Effector memory CD8-positive, alpha-beta T cell (primary cell): ENCODE results near the gene MEMO1.

ENCODE experiments used
- ATAC-seq: fragments of 150-1000 bp; cut with Tn5 transposase; replicated peaks from 2 replicates; pipeline ENCODE4 v1.10.0; 2021; ENCODE audit warnings: mild to moderate bottlenecking, moderate library complexity
- DNase-seq, 3 experiments: peaks; one replicate each; pipeline ENCODE4 v3.0.0; 2021
- H3K27ac Mint-ChIP-seq, 2 donors: one replicate each; pipeline ENCODE4 v1.8.0; 2022; ENCODE audit warnings: mild to moderate bottlenecking in 2 of 2, mixed read lengths in 2 of 2, moderate library complexity in 2 of 2
- H3K27me3 Mint-ChIP-seq, 2 donors: one replicate each; pipeline ENCODE4 v1.8.0; 2022; ENCODE audit warnings: mixed read lengths in 2 of 2
- H3K36me3 Mint-ChIP-seq: one replicate; pipeline ENCODE4 v1.8.0; 2022; ENCODE audit warnings: mild to moderate bottlenecking, moderate library complexity, mixed read lengths; ENCODE audit not compliant: insufficient read depth
- H3K4me1 Mint-ChIP-seq, 2 donors: one replicate each; pipeline ENCODE4 v1.8.0; 2022; ENCODE audit warnings: low read depth in 2 of 2, mixed read lengths in 2 of 2
- H3K4me3 Mint-ChIP-seq, 2 donors: one replicate each; pipeline ENCODE4 v1.8.0; 2022; ENCODE audit warnings: mild to moderate bottlenecking in 2 of 2, mixed read lengths in 2 of 2, moderate library complexity in 2 of 2
- H3K9me3 Mint-ChIP-seq, 2 donors: one replicate each; pipeline ENCODE4 v1.8.0; 2022; ENCODE audit warnings: mixed read lengths in 2 of 2

MEMO1 gene

DNA sequence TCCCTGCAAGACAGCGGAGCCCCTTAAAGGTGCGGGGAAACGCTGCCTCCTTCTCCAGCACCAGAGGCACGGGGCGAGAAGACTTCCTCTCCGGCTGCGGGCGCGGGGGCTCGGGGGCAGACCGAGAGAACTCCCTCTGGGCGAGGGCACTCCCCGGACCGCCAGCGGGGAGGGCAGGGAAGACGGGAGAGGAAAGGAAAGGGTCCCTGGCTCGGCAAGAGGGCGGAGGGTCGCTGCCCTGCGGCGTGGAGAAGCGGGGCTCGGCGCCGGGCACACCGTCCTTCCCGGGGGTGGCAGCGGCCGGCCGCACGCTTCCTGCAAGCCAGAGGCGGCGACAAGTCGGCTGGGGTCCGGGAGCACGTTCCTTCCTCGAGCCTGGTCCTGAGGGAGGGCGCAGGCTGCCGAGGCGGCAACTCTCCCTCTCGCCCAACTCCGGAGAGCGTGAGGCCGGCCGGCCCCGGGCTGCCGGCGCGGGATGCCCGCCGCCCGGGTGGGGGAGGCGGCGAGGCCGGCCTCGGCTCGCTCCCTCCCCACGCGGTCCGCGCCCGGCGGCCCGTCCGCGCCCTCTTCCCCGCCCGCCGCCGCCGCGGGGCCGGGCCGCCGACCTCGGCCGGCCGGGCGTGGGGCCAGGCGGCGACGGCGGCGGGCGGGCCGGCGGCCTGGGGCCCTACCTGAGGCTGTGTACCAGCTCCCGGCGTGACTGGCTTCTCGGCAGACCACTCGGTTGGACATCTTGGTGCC is 1.1 kb downstream of the MEMO1 start:
- Mint-ChIP-seq H3K27ac (peak overlapping the region; percentile 91 to 92), H3K36me3 (peaks cover 11% of the 10 kb centered on the region), H3K9me3 (no peaks in the 10 kb centered on the region), H3K4me3 (peak overlapping the region; percentile 93 to 95), H3K27me3 (no peaks in the 10 kb centered on the region), H3K4me1 (peaks cover 36 to 42% of the 10 kb centered on the region in 2 donors)
- DNase-seq: peak; percentile 19 to 23 (median 21)
- ATAC-seq: peak; percentile 6

- H3K9me3 Mint-ChIP-seq: no peaks in the 10 kb centered on the region
- no peak for DNase-seq
- peak overlapping the region; percentile 93 to 95 for H3K4me3 Mint-ChIP-seq
- H3K4me1 Mint-ChIP-seq: peaks cover 38 to 48% of the 10 kb centered on the region in 2 donors
- ATAC-seq: no peak
- no peaks in the 10 kb centered on the region for H3K27me3 Mint-ChIP-seq
- H3K36me3 Mint-ChIP-seq: peaks cover 10% of the 10 kb centered on the region
- H3K27ac Mint-ChIP-seq: peak overlapping the region; percentile 91 to 92
Observed at GRCh38 chr2:32008805-32009515, 1.8 kb downstream of the MEMO1 start.

GRCh38 chr2:32007121-32007391 is 3.8 kb downstream of the MEMO1 start:
- Mint-ChIP-seq H3K36me3 (peaks cover 10% of the 10 kb centered on the region), H3K27me3 (no peaks in the 10 kb centered on the region), H3K4me3 (peak overlapping the region in 1 of 2 donors; percentile 93), H3K27ac (no peak overlapping the region), H3K4me1 (peaks cover 40 to 53% of the 10 kb centered on the region in 2 donors), H3K9me3 (no peaks in the 10 kb centered on the region)
- ATAC-seq: no peak
- DNase-seq: no peak

- ATAC-seq (no peak), DNase-seq (no peak)
- Mint-ChIP-seq H3K27me3 (no peaks in the 10 kb centered on the region), H3K27ac (no peak overlapping the region), H3K4me1 (peaks cover 34 to 50% of the 10 kb centered on the region in 2 donors), H3K4me3 (peak overlapping the region; percentile 0 to 8), H3K36me3 (peaks cover 6% of the 10 kb centered on the region), H3K9me3 (no peaks in the 10 kb centered on the region)
Observed at GRCh38 chr2:32005371-32005976, 5.3 kb downstream of the MEMO1 start.

DNA sequence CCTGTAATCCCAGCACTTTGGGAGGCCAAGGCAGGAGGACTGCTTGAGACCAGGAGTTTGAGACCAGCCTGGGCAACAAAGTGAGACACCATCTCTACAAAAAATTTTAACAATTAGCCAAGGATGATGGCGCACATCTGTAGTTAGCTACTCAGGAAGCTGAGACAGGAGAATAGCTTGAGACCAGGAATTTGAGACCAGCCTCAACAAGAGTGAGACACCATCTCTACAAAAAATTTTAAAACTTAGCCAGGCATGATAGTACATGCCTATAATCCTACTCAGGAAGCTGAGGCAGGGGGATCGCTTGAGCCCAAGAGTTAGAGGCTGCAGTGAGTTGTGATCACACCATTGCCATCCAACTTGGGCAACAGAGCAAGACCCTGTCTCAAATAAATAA is 7.0 kb downstream of the MEMO1 start:
- Mint-ChIP-seq H3K27ac (no peak overlapping the region), H3K4me3 (no peak overlapping the region), H3K9me3 (no peaks in the 10 kb centered on the region), H3K36me3 (peaks cover 9% of the 10 kb centered on the region), H3K4me1 (peaks cover 34 to 54% of the 10 kb centered on the region in 2 donors), H3K27me3 (no peaks in the 10 kb centered on the region)
- no peak for DNase-seq
- ATAC-seq: no peak

GRCh38 chr2:32002406-32002805 is 8.4 kb downstream of the MEMO1 start:
- DNase-seq: no peak
- H3K27me3 Mint-ChIP-seq: no peaks in the 10 kb centered on the region
- ATAC-seq: no peak
- H3K4me1 Mint-ChIP-seq: peaks cover 36 to 59% of the 10 kb centered on the region in 2 donors
- no peaks in the 10 kb centered on the region for H3K9me3 Mint-ChIP-seq
- H3K27ac Mint-ChIP-seq: no peak overlapping the region
- H3K4me3 Mint-ChIP-seq: no peak overlapping the region
- peaks cover 9% of the 10 kb centered on the region for H3K36me3 Mint-ChIP-seq

DNA sequence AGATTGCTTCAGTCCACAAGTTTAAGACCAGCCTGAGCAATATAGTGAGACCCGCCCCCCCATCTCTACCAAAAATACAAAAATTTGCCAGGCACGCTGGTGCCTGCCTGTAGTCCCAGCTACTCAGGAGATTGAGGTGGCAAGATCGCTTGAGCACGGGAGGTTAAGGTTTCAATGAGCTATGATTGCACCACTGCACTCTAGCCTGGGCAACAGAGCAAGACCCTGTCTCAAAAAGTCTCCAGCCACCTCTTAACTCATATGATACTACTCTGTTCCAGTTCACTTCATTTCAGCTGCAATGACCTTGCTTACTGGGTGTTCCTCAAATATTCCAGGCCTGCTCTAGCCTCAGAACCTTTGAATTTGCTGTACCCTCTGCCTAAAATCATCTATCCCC is 11.4 kb downstream of the MEMO1 start:
- H3K4me1 Mint-ChIP-seq: peaks cover 30 to 57% of the 10 kb centered on the region in 2 donors

DNA sequence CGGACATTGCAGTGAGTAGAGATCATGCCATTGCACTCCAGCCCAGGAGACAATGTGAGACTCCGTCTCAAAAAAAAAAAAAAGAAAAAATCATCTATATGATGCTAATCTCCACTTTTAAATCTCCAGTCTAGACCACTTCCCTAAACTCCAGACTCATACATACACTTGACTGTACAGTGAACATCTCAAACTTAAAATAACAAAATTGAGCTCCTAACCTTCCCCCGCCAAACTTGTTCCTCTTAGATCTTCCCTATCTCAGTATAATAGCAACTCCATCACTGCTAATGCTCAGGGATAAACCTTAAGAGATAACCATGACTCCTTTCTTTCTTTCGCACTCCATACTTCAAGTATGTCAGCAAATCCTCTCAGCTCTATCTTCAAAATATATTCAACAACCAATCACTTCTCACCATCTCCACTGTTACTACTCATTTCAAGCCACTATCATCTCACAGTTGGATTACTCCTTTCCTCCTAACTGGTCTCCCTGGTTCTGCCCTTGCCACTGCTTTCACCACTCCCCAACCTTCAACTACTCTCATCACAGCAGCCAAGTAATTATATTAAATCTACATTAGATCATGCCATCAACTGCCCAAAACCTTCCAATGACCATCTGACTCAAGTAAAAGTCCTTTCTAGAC is 12.0 kb downstream of the MEMO1 start:
- DNase-seq (no peak), ATAC-seq (no peak)
- Mint-ChIP-seq H3K4me3 (peak overlapping the region in 1 of 2 donors; percentile 0), H3K27me3 (no peaks in the 10 kb centered on the region), H3K27ac (no peak overlapping the region), H3K4me1 (peaks cover 28 to 52% of the 10 kb centered on the region in 2 donors), H3K9me3 (no peaks in the 10 kb centered on the region), H3K36me3 (peaks cover 4% of the 10 kb centered on the region)

More for the DNA sequence above, 11.4 kb downstream of the MEMO1 start:
- Mint-ChIP-seq H3K27me3 (no peaks in the 10 kb centered on the region), H3K36me3 (peaks cover 6% of the 10 kb centered on the region), H3K4me3 (no peak overlapping the region), H3K9me3 (no peaks in the 10 kb centered on the region), H3K27ac (peak overlapping the region in 1 of 2 donors; percentile 0)
- DNase-seq (no peak), ATAC-seq (no peak)

GRCh38 chr2:31997653-31998052 is 13.2 kb downstream of the MEMO1 start:
- DNase-seq (no peak), ATAC-seq (peak; percentile 68)
- H3K36me3 Mint-ChIP-seq: peaks cover 4% of the 10 kb centered on the region
- H3K27me3 Mint-ChIP-seq: no peaks in the 10 kb centered on the region
- H3K27ac Mint-ChIP-seq: peak overlapping the region in 1 of 2 donors; percentile 41
- H3K4me1 Mint-ChIP-seq: peaks cover 31 to 57% of the 10 kb centered on the region in 2 donors
- no peaks in the 10 kb centered on the region for H3K9me3 Mint-ChIP-seq
- peak overlapping the region in 1 of 2 donors; percentile 30 for H3K4me3 Mint-ChIP-seq

DNA sequence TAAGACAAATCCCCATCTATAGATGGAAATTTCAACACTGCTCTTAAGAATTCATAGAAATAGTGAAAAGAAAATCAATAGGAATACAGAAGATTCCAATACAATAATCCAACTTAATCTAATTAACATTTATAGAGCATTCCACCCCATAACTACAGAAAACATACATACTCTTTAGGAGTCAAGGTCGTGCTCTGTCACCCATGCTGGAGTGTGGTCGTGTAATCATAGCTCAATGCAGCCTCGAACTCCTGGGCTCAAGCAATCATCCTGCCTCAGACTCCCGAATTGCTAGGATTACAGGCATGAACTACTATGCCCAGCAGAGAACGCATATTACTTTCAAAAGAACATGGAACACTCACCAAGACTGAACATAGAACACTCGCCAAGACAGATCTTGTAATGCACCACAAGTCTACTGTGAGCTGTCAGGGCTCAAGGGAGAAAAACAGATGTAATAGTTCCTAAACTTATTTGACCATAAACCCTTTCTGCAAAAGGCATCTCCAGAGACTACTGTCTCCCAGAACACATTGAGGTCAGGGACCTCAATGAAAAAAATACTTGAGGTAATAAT is 14.1 kb downstream of the MEMO1 start:
- Mint-ChIP-seq H3K4me1 (peaks cover 33 to 63% of the 10 kb centered on the region in 2 donors), H3K9me3 (no peaks in the 10 kb centered on the region), H3K4me3 (no peak overlapping the region), H3K36me3 (peaks cover 7% of the 10 kb centered on the region), H3K27ac (peak overlapping the region; percentile 22 to 81), H3K27me3 (no peaks in the 10 kb centered on the region)
- ATAC-seq (no peak), DNase-seq (no peak)

DNA sequence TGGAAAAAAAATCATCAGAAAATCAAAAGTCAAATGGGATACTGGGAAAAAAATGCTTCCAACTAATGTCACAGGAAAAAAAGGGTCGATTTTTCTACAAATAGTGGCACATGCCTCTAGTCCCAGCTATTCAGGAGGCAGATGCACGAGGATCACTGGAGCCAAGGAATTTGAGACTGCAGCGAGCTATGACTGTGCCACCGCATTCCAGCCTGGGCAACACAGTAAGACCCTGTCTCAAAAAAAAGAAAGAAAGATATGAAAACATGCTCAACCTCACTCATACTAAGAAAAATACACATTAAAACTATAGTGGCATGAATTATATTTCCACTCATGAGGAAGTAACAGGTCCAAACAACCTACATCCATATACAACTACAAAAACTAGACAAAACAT is 17.9 kb downstream of the MEMO1 start:
- Mint-ChIP-seq H3K27me3 (no peaks in the 10 kb centered on the region), H3K27ac (peak overlapping the region; percentile 55 to 56), H3K36me3 (peaks cover 9% of the 10 kb centered on the region), H3K9me3 (no peaks in the 10 kb centered on the region), H3K4me3 (no peak overlapping the region), H3K4me1 (peaks cover 25 to 50% of the 10 kb centered on the region in 2 donors)
- ATAC-seq: no peak
- DNase-seq: no peak

DNA sequence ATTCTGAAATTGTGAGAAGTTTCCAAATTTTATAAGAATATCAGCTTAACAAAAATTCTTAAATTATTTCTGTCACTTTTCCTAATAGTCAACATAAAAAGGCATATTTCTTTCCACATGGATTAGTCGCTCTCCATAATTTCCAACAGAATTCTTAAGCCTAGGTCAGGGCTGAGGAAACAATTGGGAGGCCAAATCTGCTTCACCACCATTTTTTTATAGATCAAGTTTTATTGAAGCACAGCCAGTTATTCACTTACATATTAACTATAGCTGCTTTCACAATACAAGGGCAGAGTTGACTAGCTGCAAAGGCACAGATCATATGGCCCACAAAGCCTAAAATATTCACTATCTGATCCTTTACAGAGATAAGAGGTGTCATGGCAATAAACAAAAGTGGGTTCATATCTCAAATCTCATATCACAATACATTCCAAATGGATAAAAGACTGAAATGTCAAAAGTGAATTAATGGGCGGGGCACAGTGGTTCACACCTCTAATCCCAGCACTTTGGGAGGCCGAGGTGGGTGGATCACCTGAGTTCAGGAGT is 18.7 kb downstream of the MEMO1 start:
- H3K4me1 Mint-ChIP-seq: peaks cover 20 to 46% of the 10 kb centered on the region in 2 donors
- no peaks in the 10 kb centered on the region for H3K27me3 Mint-ChIP-seq
- DNase-seq (no peak), ATAC-seq (no peak)
- no peak overlapping the region for H3K27ac Mint-ChIP-seq
- no peak overlapping the region for H3K4me3 Mint-ChIP-seq
- H3K36me3 Mint-ChIP-seq: peaks cover 9% of the 10 kb centered on the region
- no peaks in the 10 kb centered on the region for H3K9me3 Mint-ChIP-seq

GRCh38 chr2:31989946-31990345 is 20.9 kb downstream of the MEMO1 start:
- no peak for ATAC-seq
- H3K9me3 Mint-ChIP-seq: no peaks in the 10 kb centered on the region
- peaks cover 15 to 27% of the 10 kb centered on the region in 2 donors for H3K4me1 Mint-ChIP-seq
- H3K36me3 Mint-ChIP-seq: peaks cover 9% of the 10 kb centered on the region
- H3K27ac Mint-ChIP-seq: no peak overlapping the region
- DNase-seq: no peak
- H3K27me3 Mint-ChIP-seq: no peaks in the 10 kb centered on the region
- H3K4me3 Mint-ChIP-seq: no peak overlapping the region
